RPMI7951 (cell line): ENCODE results near the gene TWIST2. TPM values are rescaled to one million over a fixed set of nuclear protein-coding genes. Genes with fewer than 3 reads are reported as not detected.

Experiments used
- DNase-seq: peaks from one replicate; pipeline ENCODE4 v3.0.0-alpha.2; 2012; ENCODE audit warnings: low read depth
- total RNA-seq: library from RNA; depleted of rRNA; stranded (reverse); fragments of >200 nt; shearing (Covaris generic); gene quantifications from 2 replicates; pipeline ENCODE4 v1.2.3, GENCODE V29; 2014; rRNA removed

Gene TWIST2
- 94.9 and 102 TPM in 2 replicates for total RNA-seq

GRCh38 chr2:238847841-238848690, at the start of gene TWIST2:
Gene TWIST2, plus strand, starts transcription at chr2:238848085. Its CDS starts 131 bp downstream, at chr2:238848216.
- DNase-seq, result peak; percentile 95

- DNase-seq, result peak; percentile 98
These were observed 46.1 kb upstream of the TWIST2 start for GRCh38 chr2:238801791-238802190.

GRCh38 chr2:238802957-238803356, 44.9 kb upstream of the TWIST2 start:
- DNase-seq, result peak; percentile 59

- peak; percentile 93 for DNase-seq
These were observed 43.7 kb upstream of the TWIST2 start for GRCh38 chr2:238803996-238804870.

GRCh38 chr2:238808761-238809160, 39.1 kb upstream of the TWIST2 start:
- peak; percentile 27 for DNase-seq

GRCh38 chr2:238810321-238810720, 37.6 kb upstream of the TWIST2 start:
- no peak for DNase-seq

GRCh38 chr2:238811293-238811692, 36.6 kb upstream of the TWIST2 start:
- peak; percentile 76 for DNase-seq

- peak; percentile 76 for DNase-seq
These were observed 36.1 kb upstream of the TWIST2 start for GRCh38 chr2:238811759-238812158.

- DNase-seq, result no peak
These were observed 34.8 kb upstream of the TWIST2 start for GRCh38 chr2:238813109-238813508.

- DNase-seq, result no peak
These were observed 33.1 kb upstream of the TWIST2 start for GRCh38 chr2:238814815-238815214.

GRCh38 chr2:238816291-238816690, 31.6 kb upstream of the TWIST2 start:
- DNase-seq, result no peak

- no peak for DNase-seq
These were observed 30.5 kb upstream of the TWIST2 start for GRCh38 chr2:238817382-238817781.

GRCh38 chr2:238817891-238818290, 30.0 kb upstream of the TWIST2 start:
- no peak for DNase-seq

- DNase-seq, result no peak
These were observed 29.3 kb upstream of the TWIST2 start for GRCh38 chr2:238818561-238818960.

GRCh38 chr2:238820197-238820596, 27.7 kb upstream of the TWIST2 start:
- no peak for DNase-seq

- peak; percentile 52 for DNase-seq
These were observed 27.0 kb upstream of the TWIST2 start for GRCh38 chr2:238820916-238821315.

- DNase-seq, result peak; percentile 54
These were observed 26.5 kb upstream of the TWIST2 start for GRCh38 chr2:238821391-238821790.

- DNase-seq, result no peak
These were observed 25.8 kb upstream of the TWIST2 start for GRCh38 chr2:238821944-238822670.

GRCh38 chr2:238822955-238823354, 24.9 kb upstream of the TWIST2 start:
- DNase-seq, result no peak

- no peak for DNase-seq
These were observed 16.7 kb upstream of the TWIST2 start for GRCh38 chr2:238831177-238831576.

- DNase-seq, result no peak
These were observed 12.9 kb upstream of the TWIST2 start for GRCh38 chr2:238834982-238835381.
